BE2C (cell line): ENCODE results near the gene STOX2.

ENCODE experiments used
- DNase-seq: peaks from one replicate; pipeline ENCODE4 v3.0.0-alpha.2; 2020
- H3K27me3 ChIP-seq: fragments of 250-450 bp; sonication (Bioruptor Pico); 2 replicates; pipeline ENCODE4 v1.5.1; 2020; ENCODE audit warnings: mild to moderate bottlenecking
- H3K36me3 ChIP-seq: fragments of 250-450 bp; sonication (Bioruptor Pico); 2 replicates; pipeline ENCODE4 v1.5.1; 2020; ENCODE audit warnings: mild to moderate bottlenecking
- H3K4me1 ChIP-seq: fragments of 250-450 bp; sonication (Bioruptor Pico); 2 replicates; pipeline ENCODE4 v1.5.1; 2020
- H3K4me3 ChIP-seq: 2 replicates; pipeline ENCODE4 v1.5.1; 2011; ENCODE audit warnings: low read depth, low read length
- H3K9me3 ChIP-seq: fragments of 250-450 bp; sonication (Bioruptor Pico); 2 replicates; pipeline ENCODE4 v1.5.1; 2020
- TF ChIP-seq, protein P1 (sequence below): IDR thresholded peaks from 2 replicates; pipeline ENCODE4 v1.5.1; 2012; ENCODE audit warnings: mild to moderate bottlenecking, low read depth, low read length

The STOX2 gene

DNA sequence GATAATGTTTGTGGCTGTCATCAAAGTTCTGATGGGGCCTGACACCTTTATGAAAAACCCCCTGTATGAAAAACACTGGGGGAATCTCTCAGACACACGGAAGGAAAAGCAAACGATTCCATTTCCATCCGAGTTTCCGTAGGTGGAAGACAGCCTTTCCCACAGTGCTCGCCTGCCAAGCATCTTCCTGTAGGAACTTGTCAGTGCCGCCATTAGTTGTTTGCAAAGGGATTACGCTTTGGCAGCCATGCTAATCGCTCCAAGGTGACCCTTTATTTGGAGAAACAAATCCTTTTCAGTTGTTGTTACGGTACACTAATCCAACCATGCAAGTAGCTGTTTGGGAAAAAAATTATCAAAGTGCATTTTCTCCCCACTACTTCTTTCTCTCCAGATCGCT is 44.4 kb upstream of the STOX2 start:
- Histone ChIP-seq H3K4me1 (no peaks in the 10 kb centered on the region), H3K36me3 (no peaks in the 10 kb centered on the region), H3K27me3 (no peaks in the 10 kb centered on the region), H3K9me3 (no peaks in the 10 kb centered on the region), H3K4me3 (no peak overlapping the region)
- no peak for DNase-seq
- TF ChIP-seq, protein P1, sequence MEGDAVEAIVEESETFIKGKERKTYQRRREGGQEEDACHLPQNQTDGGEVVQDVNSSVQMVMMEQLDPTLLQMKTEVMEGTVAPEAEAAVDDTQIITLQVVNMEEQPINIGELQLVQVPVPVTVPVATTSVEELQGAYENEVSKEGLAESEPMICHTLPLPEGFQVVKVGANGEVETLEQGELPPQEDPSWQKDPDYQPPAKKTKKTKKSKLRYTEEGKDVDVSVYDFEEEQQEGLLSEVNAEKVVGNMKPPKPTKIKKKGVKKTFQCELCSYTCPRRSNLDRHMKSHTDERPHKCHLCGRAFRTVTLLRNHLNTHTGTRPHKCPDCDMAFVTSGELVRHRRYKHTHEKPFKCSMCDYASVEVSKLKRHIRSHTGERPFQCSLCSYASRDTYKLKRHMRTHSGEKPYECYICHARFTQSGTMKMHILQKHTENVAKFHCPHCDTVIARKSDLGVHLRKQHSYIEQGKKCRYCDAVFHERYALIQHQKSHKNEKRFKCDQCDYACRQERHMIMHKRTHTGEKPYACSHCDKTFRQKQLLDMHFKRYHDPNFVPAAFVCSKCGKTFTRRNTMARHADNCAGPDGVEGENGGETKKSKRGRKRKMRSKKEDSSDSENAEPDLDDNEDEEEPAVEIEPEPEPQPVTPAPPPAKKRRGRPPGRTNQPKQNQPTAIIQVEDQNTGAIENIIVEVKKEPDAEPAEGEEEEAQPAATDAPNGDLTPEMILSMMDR = no peak

- Histone ChIP-seq H3K9me3 (no peaks in the 10 kb centered on the region), H3K36me3 (no peaks in the 10 kb centered on the region)
- TF ChIP-seq, protein P1 = no peak
Observed at GRCh38 chr4:183861426-183861825, 43.7 kb upstream of the STOX2 start.

DNA sequence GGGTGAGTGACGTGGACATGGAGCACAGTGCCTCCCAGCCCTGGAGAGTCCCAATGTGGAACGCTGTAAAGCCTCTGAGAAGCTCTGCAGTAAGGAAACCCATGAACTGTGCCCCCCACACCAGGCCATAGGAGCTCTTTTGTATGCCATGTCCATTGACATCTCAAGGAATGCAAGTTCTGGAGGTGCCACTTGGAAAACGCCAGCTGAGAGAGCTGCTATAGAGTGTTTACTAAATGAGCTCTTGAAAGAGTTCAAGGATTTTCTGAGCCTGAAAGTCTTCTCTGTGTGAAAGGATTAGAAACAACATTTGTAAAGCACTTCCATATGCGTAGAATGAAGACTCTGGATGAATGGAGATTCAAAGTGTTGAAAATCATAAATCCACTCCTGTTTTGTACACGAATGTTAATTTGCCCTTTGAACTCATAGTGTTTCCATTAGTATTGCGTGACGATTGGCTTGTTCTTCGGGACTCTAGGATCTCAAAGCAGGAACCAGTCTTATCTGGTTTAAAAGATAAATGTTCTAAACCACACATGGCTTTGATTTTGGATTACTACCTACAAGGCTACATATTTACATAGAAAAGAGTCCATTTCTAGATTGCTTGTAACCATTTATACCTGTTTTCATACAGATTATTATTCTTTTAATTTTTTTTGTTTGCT is 41.8 kb upstream of the STOX2 start:
- TF ChIP-seq, protein P1 = no peak
- no peaks in the 10 kb centered on the region for H3K4me1 ChIP-seq
- H3K36me3 ChIP-seq = no peaks in the 10 kb centered on the region
- H3K9me3 ChIP-seq = no peaks in the 10 kb centered on the region
- H3K4me3 ChIP-seq = no peak overlapping the region
- H3K27me3 ChIP-seq = no peaks in the 10 kb centered on the region
- no peak for DNase-seq

More at GRCh38 chr4:183861426-183861825, 43.7 kb upstream of the STOX2 start:
- no peaks in the 10 kb centered on the region for H3K4me1 ChIP-seq
- no peak overlapping the region for H3K4me3 ChIP-seq
- H3K27me3 ChIP-seq = no peaks in the 10 kb centered on the region
- no peak for DNase-seq

GRCh38 chr4:183867247-183867646 is 37.9 kb upstream of the STOX2 start:
- Histone ChIP-seq H3K4me3 (no peak overlapping the region), H3K27me3 (no peaks in the 10 kb centered on the region), H3K9me3 (no peaks in the 10 kb centered on the region), H3K4me1 (no peaks in the 10 kb centered on the region), H3K36me3 (no peaks in the 10 kb centered on the region)
- TF ChIP-seq, protein P1 = no peak
- DNase-seq = no peak

DNA sequence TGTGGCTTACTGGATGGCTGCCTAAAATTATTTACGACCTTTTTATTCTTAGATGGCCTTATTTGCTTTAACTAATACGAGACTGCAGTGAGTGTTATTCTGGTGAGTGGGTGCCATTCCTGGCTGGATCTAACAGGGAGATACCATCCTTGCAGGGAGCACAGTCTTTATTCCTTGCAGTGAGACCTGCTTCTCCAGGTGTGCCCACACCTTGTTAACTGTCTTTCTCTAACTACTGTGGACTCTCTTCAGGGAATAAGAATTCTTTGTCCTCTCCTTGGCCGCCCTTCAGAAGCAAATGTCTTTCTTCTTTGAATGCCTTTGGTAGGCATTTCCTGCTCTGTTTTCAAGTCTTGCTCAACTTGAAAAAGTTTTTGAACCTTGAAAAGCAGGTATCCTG is 34.1 kb upstream of the STOX2 start:
- Histone ChIP-seq H3K4me1 (no peaks in the 10 kb centered on the region), H3K27me3 (no peaks in the 10 kb centered on the region), H3K36me3 (no peaks in the 10 kb centered on the region), H3K9me3 (no peaks in the 10 kb centered on the region), H3K4me3 (no peak overlapping the region)
- TF ChIP-seq, protein P1 = no peak
- no peak for DNase-seq

DNA sequence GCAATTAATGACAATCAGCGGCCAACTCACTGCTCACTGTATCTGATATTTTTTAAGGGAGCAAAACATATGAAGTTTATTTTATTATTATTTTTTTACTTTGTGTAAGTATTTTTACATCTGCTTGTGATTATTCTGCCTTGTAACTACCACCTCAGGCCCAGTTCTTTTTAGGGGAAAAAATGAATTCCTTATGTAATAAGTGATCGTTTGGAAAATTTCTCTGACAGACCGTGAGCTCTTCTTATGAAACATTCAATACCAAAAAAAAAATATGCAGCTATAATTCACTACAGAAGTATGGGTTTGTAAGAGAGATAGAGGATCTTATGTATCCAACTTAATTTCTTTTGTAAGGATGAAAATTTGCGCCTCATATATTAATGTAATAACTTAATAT is 33.5 kb upstream of the STOX2 start:
- no peaks in the 10 kb centered on the region for H3K9me3 ChIP-seq
- H3K36me3 ChIP-seq = no peaks in the 10 kb centered on the region
- no peak for DNase-seq
- no peaks in the 10 kb centered on the region for H3K27me3 ChIP-seq
- TF ChIP-seq, protein P1 = no peak
- no peaks in the 10 kb centered on the region for H3K4me1 ChIP-seq
- H3K4me3 ChIP-seq = no peak overlapping the region
